DOHH2 (cell line): Measurements from ENCODE around the gene SMC3.

Experiments used
- H3F3A ChIP-seq: fragments of 200-600 bp; sonication (generic), shearing (Covaris generic); 2 replicates; pipeline ENCODE4 v1.6.0; 2016; ENCODE audit warnings: antibody characterized with exemption, mild to moderate bottlenecking; ENCODE audit not compliant: control insufficient read depth, insufficient read depth
- H3K27ac ChIP-seq: fragments of 200-600 bp; sonication (generic); 2 replicates; pipeline ENCODE4 v1.5.1; 2014; ENCODE audit warnings: low read depth, mild to moderate bottlenecking, low read length, moderate library complexity
- H3K27me3 ChIP-seq: fragments of 200-600 bp; sonication (generic); 2 replicates; pipeline ENCODE4 v1.6.1; 2014; ENCODE audit warnings: mild to moderate bottlenecking, low read length, mixed read lengths; ENCODE audit not compliant: control insufficient read depth
- H3K36me3 ChIP-seq: fragments of 200-600 bp; sonication (generic); 2 replicates; pipeline ENCODE4 v1.6.1; 2014; ENCODE audit warnings: mild to moderate bottlenecking, low read length, moderate library complexity, mixed read lengths; ENCODE audit not compliant: control insufficient read depth
- H3K4me1 ChIP-seq: fragments of 200-600 bp; sonication (generic); 2 replicates; pipeline ENCODE4 v1.6.1; 2014; ENCODE audit warnings: mild to moderate bottlenecking, low read length, mixed read lengths; ENCODE audit not compliant: control insufficient read depth
- H3K4me2 ChIP-seq: fragments of 200-600 bp; sonication (generic); 2 replicates; pipeline ENCODE4 v1.6.0; 2014; ENCODE audit warnings: mild to moderate bottlenecking, low read length, moderate library complexity
- H3K4me3 ChIP-seq: fragments of 200-600 bp; sonication (generic); 2 replicates; pipeline ENCODE4 v1.5.1; 2014; ENCODE audit warnings: mild to moderate bottlenecking, low read length, mixed read lengths
- H3K79me2 ChIP-seq: fragments of 200-600 bp; sonication (generic); 2 replicates; pipeline ENCODE4 v1.6.1; 2014; ENCODE audit warnings: mild to moderate bottlenecking, low read length, mixed read lengths; ENCODE audit not compliant: control insufficient read depth
- H3K9me2 ChIP-seq: fragments of 200-600 bp; sonication (generic); replicated peaks from 2 replicates; pipeline ENCODE4 v1.6.1; 2014; ENCODE audit warnings: mild to moderate bottlenecking, low read length, mixed read lengths; ENCODE audit not compliant: control insufficient read depth
- H3K9me3 ChIP-seq: fragments of 200-600 bp; sonication (generic); 2 replicates; pipeline ENCODE4 v1.6.1; 2014; ENCODE audit warnings: antibody characterized with exemption, low read length, mixed read lengths; ENCODE audit not compliant: control insufficient read depth, insufficient read depth
- H4K20me1 ChIP-seq: fragments of 200-600 bp; sonication (generic); 2 replicates; pipeline ENCODE4 v1.6.0; 2014; ENCODE audit warnings: low read depth, mild to moderate bottlenecking, antibody characterized with exemption, low read length, moderate library complexity; ENCODE audit not compliant: control insufficient read depth, insufficient read depth
- EZH2phosphoT487 ChIP-seq: fragments of 200-600 bp; sonication (generic); IDR thresholded peaks from 2 replicates; pipeline ENCODE4 v1.6.1; 2017; ENCODE audit warnings: borderline replicate concordance, mild to moderate bottlenecking, antibody characterized with exemption, low read length, moderate library complexity, mixed read lengths
- TF ChIP-seq, protein P1 (sequence below): fragments of 200-600 bp; sonication (generic); IDR thresholded peaks from one replicate; pipeline ENCODE4 v1.5.1; 2014; ENCODE audit warnings: antibody characterized with exemption, mild to moderate bottlenecking, low read depth, low read length; ENCODE audit not compliant: poor library complexity, severe bottlenecking

Gene SMC3

DNA sequence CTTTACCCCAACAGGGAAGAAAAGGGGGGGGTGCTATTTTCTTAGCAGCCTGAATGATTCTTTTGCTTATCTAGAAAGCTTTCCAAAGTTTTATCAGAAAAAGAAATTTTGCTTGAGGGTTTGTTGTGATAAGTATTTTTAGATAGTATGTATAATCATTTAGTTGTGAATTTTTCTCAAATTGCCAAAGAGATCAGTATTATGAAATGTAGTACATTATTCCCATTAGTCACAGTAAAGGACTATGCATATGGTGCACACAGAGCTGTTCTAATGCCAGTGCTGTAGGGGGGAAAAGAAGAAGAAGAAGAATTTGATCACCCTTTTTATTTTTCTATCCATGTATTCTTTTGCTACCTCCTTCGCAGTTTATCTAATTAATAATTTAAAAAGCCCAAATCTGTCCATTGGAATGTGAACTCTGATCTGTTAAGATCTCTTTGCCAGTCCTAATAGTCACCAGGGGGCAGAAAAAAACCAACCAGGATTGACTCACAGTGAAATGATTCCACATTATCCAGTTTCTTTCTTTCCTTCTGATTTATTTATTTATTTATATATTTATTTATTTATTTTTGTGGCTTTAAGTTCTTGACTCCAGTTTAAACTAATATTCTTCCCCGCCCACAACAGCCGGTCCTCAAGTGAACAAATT is 81.3 kb downstream of the SMC3 start:
- no peaks in the 10 kb centered on the region for H4K20me1 ChIP-seq
- H3K27me3 ChIP-seq = peaks cover 28% of the 10 kb centered on the region
- H3K9me2 ChIP-seq = no peaks in the 10 kb centered on the region
- H3K4me3 ChIP-seq = no peak overlapping the region
- no peak overlapping the region for H3K27ac ChIP-seq
- no peak for TF ChIP-seq EZH2phosphoT487
- TF ChIP-seq, protein P1, sequence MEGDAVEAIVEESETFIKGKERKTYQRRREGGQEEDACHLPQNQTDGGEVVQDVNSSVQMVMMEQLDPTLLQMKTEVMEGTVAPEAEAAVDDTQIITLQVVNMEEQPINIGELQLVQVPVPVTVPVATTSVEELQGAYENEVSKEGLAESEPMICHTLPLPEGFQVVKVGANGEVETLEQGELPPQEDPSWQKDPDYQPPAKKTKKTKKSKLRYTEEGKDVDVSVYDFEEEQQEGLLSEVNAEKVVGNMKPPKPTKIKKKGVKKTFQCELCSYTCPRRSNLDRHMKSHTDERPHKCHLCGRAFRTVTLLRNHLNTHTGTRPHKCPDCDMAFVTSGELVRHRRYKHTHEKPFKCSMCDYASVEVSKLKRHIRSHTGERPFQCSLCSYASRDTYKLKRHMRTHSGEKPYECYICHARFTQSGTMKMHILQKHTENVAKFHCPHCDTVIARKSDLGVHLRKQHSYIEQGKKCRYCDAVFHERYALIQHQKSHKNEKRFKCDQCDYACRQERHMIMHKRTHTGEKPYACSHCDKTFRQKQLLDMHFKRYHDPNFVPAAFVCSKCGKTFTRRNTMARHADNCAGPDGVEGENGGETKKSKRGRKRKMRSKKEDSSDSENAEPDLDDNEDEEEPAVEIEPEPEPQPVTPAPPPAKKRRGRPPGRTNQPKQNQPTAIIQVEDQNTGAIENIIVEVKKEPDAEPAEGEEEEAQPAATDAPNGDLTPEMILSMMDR = no peak
- no peaks in the 10 kb centered on the region; the same call in 1 of the 2 replicates for H3F3A ChIP-seq
- H3K4me2 ChIP-seq = no peak overlapping the region
- H3K9me3 ChIP-seq = no peaks in the 10 kb centered on the region
- H3K36me3 ChIP-seq = no peaks in the 10 kb centered on the region
- no peaks in the 10 kb centered on the region for H3K79me2 ChIP-seq
- peaks cover 50% of the 10 kb centered on the region for H3K4me1 ChIP-seq

DNA sequence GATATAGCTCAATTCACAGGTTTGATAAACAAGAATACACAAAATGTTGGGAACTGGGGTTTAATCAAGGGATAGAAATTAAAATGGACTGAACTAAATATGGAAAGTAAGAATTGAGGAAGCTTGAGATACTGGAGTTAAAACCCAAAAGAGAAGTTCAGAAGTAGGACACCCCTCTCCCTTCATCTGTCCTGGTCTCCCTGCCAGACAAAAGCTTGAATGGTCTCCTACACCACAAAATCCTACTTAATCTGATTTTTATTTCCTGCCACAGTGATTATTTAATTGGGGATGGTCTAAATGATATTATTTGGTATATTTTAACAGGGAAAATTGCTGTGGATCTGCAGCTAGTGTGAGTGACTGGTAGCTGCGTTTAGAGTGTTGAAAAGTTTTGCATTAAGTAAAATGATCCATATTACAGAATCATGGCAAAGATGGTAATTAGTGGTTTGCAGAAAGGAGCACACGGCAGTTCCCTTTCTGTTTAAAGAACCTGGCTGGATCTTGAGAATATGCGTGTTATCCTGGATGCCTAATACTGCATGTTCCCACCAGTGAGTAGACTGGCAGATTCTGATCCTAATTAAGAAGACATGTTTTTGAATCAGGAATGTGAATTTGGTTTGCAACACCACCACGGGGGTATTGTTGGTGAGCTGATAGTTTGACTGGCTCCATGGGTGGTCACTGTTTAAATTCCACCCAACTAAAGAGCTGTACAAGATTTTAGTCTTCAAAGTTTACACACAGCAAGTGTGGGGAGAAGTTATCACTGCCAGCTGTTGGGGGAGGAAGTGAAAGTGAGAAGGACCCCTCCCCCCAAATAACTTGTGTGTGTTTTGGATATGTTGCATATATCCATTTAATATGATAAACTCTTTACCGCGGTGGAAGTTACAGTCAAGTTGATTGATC is 82.1 kb downstream of the SMC3 start:
- no peaks in the 10 kb centered on the region for H3K36me3 ChIP-seq
- H3K9me3 ChIP-seq = no peaks in the 10 kb centered on the region
- H3K79me2 ChIP-seq = no peaks in the 10 kb centered on the region
- H3K4me2 ChIP-seq = peak overlapping the region; percentile 43
- H3K27me3 ChIP-seq = peaks cover 20% of the 10 kb centered on the region
- no peaks in the 10 kb centered on the region for H4K20me1 ChIP-seq
- H3K4me1 ChIP-seq = peaks cover 42% of the 10 kb centered on the region
- no peaks in the 10 kb centered on the region; the same call in 1 of the 2 replicates for H3F3A ChIP-seq
- H3K27ac ChIP-seq = no peak overlapping the region
- no peak for TF ChIP-seq EZH2phosphoT487
- TF ChIP-seq, protein P1 = no peak
- 0 out of 2 replicates have a peak overlapping the region, but pooled peaks have one; percentile 8 for H3K4me3 ChIP-seq
- no peaks in the 10 kb centered on the region for H3K9me2 ChIP-seq

DNA sequence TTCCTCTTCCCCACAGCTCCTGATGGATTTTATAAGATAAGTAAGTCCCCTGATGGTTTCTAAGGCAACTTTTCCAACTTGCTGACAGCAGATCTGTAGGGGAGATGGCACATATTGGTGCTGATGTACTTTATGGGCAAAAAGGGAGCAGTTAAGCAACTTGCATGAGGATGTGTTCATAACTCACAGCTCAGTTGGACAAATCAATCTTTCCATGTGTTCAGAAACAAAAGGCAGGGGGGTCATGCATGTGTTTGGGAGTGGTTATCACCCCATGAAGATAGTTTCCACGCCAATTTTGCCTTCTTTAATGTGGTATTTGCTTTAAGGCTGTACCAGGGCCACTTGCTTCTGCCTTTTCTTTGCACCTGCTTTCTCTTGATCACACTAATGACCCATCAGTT is 82.8 kb downstream of the SMC3 start:
- Histone ChIP-seq H3K36me3 (no peaks in the 10 kb centered on the region), H3F3A (no peaks in the 10 kb centered on the region; the same call in 1 of the 2 replicates), H3K4me3 (no peak overlapping the region), H3K27me3 (peaks cover 13% of the 10 kb centered on the region), H3K9me3 (no peaks in the 10 kb centered on the region), H3K27ac (no peak overlapping the region), H3K4me2 (peak overlapping the region; percentile 43), H4K20me1 (no peaks in the 10 kb centered on the region), H3K9me2 (no peaks in the 10 kb centered on the region), H3K79me2 (no peaks in the 10 kb centered on the region), H3K4me1 (peaks cover 42% of the 10 kb centered on the region)
- no peak for TF ChIP-seq EZH2phosphoT487
- TF ChIP-seq, protein P1 = no peak
